Stomach (tissue), 9 donors: ENCODE data around the gene APCDD1L. TPM values are rescaled to one million over a fixed set of nuclear protein-coding genes. Genes with fewer than 3 reads are reported as not detected.

Experiments
- DNase-seq, 2 donors: peaks; one replicate each; pipeline versions ENCODE4 v3.0.0 to v3.0.0-alpha.2; 2013 to 2019
- H3K27ac ChIP-seq, 5 donors: fragments of 200-600 bp in 4 of 5; sonication (generic) in 4 of 5; one replicate each; pipeline ENCODE4 v1.5.1; 2013 to 2019; ENCODE audit warnings: mild to moderate bottlenecking in 1 of 5, moderate library complexity in 1 of 5
- H3K27me3 ChIP-seq, 3 donors: fragments of 200-600 bp; sonication (generic); one replicate each; pipeline ENCODE4 v1.5.1; 2017 to 2019; ENCODE audit warnings: mixed run types in 1 of 3
- H3K36me3 ChIP-seq, 4 donors: fragments of 200-600 bp; sonication (generic); 1 replicate in 3 of 4; 2 replicates in 1 of 4; pipeline ENCODE4 v1.5.1; 2016 to 2019
- H3K4me1 ChIP-seq, 4 donors: fragments of 200-600 bp; sonication (generic); one replicate each; pipeline ENCODE4 v1.5.1; 2016 to 2019
- H3K4me3 ChIP-seq, 4 donors: fragments of 200-600 bp; sonication (generic) in 3 of 4; one replicate each; pipeline ENCODE4 v1.5.1; 2016 to 2019; ENCODE audit warnings: mild to moderate bottlenecking in 1 of 4
- H3K9me3 ChIP-seq, 4 donors: fragments of 200-600 bp; sonication (generic); one replicate each; pipeline ENCODE4 v1.5.1; 2016 to 2019
- EP300 ChIP-seq: sonication (generic); formaldehyde crosslinking; IDR thresholded peaks from one replicate; pipeline ENCODE4 v1.6.1; 2017; ENCODE audit warnings: antibody characterized with exemption
- POLR2A ChIP-seq, 4 donors: fragments of 450-650 bp; IDR thresholded peaks; one replicate each; pipeline ENCODE4 v1.6.1; 2016; ENCODE audit warnings: antibody characterized with exemption in 4 of 4, control low read depth in 2 of 4, mild to moderate bottlenecking in 1 of 4, moderate library complexity in 1 of 4
- POLR2AphosphoS5 ChIP-seq, 3 donors: sonication (generic); formaldehyde crosslinking; IDR thresholded peaks; one replicate each; pipeline ENCODE4 v1.6.1; 2016; ENCODE audit warnings: antibody characterized with exemption in 3 of 3
- WGBS, 5 donors: extraction: QIAGEN DNeasy Blood & Tissue Kit in 3 of 5; methylation state at CpG; one replicate each; pipeline versions ENCODE4 v1.1.5 to v1.1.7; 2013 to 2018; 5-methylcytosine and 5-hydroxymethylcytosine counted together
- intact Hi-C: fragments of 100-400 bp; cut with DNase I; formaldehyde crosslinking; loops from one replicate; pipeline ENCODE4 v1.15.1; 2023; ENCODE audit warnings: low total_unique reads
- polyA plus RNA-seq, 3 donors: library from polyadenylated mRNA; stranded (reverse); fragments of 200-250 nt; gene quantifications; one replicate each; pipeline ENCODE4 v1.2.3, GENCODE V29; 2013
- total RNA-seq, 5 donors: library from RNA; depleted of rRNA; stranded (reverse); fragments of >200 nt; gene quantifications; one replicate each; pipeline versions ENCODE4 v1.1.0 to v1.2.3, GENCODE V29; 2014 to 2016
- TF ChIP-seq, protein P1 (sequence below), 7 experiments: fragments of 450-650 bp in 4 of 7; fragments of 200-600 bp in 3 of 7; sonication (generic) in 3 of 7; IDR thresholded peaks; one replicate each; pipeline ENCODE4 v1.5.1; 2016 to 2019; ENCODE audit warnings: antibody characterized with exemption in 7 of 7, control low read depth in 2 of 7, mild to moderate bottlenecking in 1 of 7
- donor health status: healthy with polysubstance abuse.
- donor health status: Bipolar disorder and iron deficiency.
- donor health status: healthy.

The APCDD1L gene
- total and polyA plus RNA-seq, 8 donors = 0.12 to 2.0 (median 0.85) TPM; not detected in 4

GRCh38 chr20:58546756-58547622 is 31.8 kb upstream of the APCDD1L start:
- Histone ChIP-seq H3K4me3 (no peak overlapping the region), H3K4me1 (no peaks in the 10 kb centered on the region), H3K27me3 (peaks cover 0 to 47% (median 8%) of the 10 kb centered on the region in 3 donors), H3K27ac (no peak overlapping the region), H3K36me3 (no peaks in the 10 kb centered on the region), H3K9me3 (no peaks in the 10 kb centered on the region)
- no peak for TF ChIP-seq POLR2AphosphoS5 (IDR thresholded peaks at IDR 0.05)
- TF ChIP-seq, protein P1, sequence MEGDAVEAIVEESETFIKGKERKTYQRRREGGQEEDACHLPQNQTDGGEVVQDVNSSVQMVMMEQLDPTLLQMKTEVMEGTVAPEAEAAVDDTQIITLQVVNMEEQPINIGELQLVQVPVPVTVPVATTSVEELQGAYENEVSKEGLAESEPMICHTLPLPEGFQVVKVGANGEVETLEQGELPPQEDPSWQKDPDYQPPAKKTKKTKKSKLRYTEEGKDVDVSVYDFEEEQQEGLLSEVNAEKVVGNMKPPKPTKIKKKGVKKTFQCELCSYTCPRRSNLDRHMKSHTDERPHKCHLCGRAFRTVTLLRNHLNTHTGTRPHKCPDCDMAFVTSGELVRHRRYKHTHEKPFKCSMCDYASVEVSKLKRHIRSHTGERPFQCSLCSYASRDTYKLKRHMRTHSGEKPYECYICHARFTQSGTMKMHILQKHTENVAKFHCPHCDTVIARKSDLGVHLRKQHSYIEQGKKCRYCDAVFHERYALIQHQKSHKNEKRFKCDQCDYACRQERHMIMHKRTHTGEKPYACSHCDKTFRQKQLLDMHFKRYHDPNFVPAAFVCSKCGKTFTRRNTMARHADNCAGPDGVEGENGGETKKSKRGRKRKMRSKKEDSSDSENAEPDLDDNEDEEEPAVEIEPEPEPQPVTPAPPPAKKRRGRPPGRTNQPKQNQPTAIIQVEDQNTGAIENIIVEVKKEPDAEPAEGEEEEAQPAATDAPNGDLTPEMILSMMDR (IDR thresholded peaks at IDR 0.05) = no peak
- no peak for TF ChIP-seq POLR2A (IDR thresholded peaks at IDR 0.05)
- no peak for TF ChIP-seq EP300
- intact Hi-C loops = no loop called here
- DNase-seq = peak in 1 of 2 donors; percentile 13
- WGBS, 5 donors = 27 to 41% (median 34%) methylated on average over 16 to 19 of the region's 19 CpGs

- intact Hi-C loops = no loop called here
These were observed 31.2 kb upstream of the APCDD1L start for GRCh38 chr20:58546416-58546711.

DNA sequence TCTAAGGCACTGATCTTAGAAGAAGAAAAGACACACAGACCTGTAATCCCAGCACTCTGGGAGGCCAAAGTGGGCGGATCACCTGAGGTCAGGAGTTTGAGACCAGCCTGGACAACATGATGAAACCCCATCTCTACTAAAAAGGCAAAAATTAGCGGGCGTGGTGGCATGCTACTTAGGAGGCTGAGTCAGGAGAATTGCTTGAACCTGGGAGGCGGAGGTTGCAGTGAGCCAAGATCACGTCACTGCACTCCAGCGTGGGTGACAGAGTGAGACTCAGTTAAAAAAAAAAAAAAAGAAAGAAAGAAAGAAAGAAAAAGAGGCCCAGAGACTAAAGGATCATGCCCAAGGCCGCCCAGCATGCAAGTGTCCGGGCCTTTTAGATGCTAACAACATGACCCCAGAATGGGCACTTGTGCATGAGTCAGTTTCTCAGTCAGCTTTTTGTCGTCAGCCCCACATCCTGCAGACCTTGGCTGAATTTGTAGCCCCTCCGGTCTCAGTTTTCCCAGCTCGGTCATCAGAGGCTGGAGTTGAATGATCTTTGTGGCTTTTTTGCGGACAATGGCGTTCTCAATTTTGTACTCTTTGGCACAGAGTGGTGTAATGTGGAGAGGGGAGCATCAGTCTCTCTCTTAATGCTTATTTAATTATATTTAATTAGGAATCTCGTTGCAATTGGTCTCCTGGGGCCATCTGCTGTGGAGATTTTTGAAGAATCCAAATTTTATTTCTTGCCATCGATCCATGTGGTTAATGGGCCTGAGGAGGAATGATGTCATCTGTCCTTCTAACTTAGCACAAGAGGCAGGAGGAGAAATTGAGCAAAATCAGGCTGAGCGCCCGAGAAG is 30.6 kb upstream of the APCDD1L start:
- intact Hi-C loops = no loop called here
- Histone ChIP-seq H3K27me3 (peaks cover 0 to 46% (median 12%) of the 10 kb centered on the region in 3 donors), H3K4me3 (no peak overlapping the region), H3K36me3 (no peaks in the 10 kb centered on the region), H3K27ac (no peak overlapping the region), H3K9me3 (no peaks in the 10 kb centered on the region), H3K4me1 (no peaks in the 10 kb centered on the region)
- peak in 1 of 2 donors; percentile 18 for DNase-seq
- TF ChIP-seq POLR2AphosphoS5 (IDR thresholded peaks at IDR 0.05) = no peak
- TF ChIP-seq, protein P1 (IDR thresholded peaks at IDR 0.05) = no peak
- TF ChIP-seq EP300 = no peak
- TF ChIP-seq POLR2A (IDR thresholded peaks at IDR 0.05) = no peak
- 81 to 89% (median 85%) methylated on average over 17 of the region's 17 CpGs for WGBS, 5 donors

More at GRCh38 chr20:58546416-58546711, 31.2 kb upstream of the APCDD1L start:
- peaks cover 0 to 41% (median 8%) of the 10 kb centered on the region in 3 donors for H3K27me3 ChIP-seq
- DNase-seq = no peak
- no peak overlapping the region for H3K4me3 ChIP-seq
- H3K9me3 ChIP-seq = no peaks in the 10 kb centered on the region
- no peaks in the 10 kb centered on the region for H3K36me3 ChIP-seq
- no peaks in the 10 kb centered on the region for H3K4me1 ChIP-seq
- H3K27ac ChIP-seq = no peak overlapping the region
- WGBS, 5 donors = 74 to 90% (median 84%) methylated on average over 5 of the region's 5 CpGs
- no peak for TF ChIP-seq POLR2A (IDR thresholded peaks at IDR 0.05)
- no peak for TF ChIP-seq EP300
- TF ChIP-seq, protein P1 (IDR thresholded peaks at IDR 0.05) = no peak
- TF ChIP-seq POLR2AphosphoS5 (IDR thresholded peaks at IDR 0.05) = no peak

GRCh38 chr20:58544891-58545290 is 29.7 kb upstream of the APCDD1L start:
- Histone ChIP-seq H3K27me3 (peaks cover 0 to 46% (median 14%) of the 10 kb centered on the region in 3 donors), H3K4me1 (no peaks in the 10 kb centered on the region), H3K9me3 (no peaks in the 10 kb centered on the region), H3K27ac (no peak overlapping the region), H3K4me3 (no peak overlapping the region), H3K36me3 (no peaks in the 10 kb centered on the region)
- peak in 1 of 2 donors; percentile 7 for DNase-seq
- TF ChIP-seq EP300 (no peak), POLR2A (IDR thresholded peaks at IDR 0.05) (no peak), POLR2AphosphoS5 (IDR thresholded peaks at IDR 0.05) (no peak)
- TF ChIP-seq, protein P1 (IDR thresholded peaks at IDR 0.05) = no peak
- WGBS, 5 donors = 89 to 97% (median 96%) methylated on average over 4 of the region's 4 CpGs
- intact Hi-C loops = no loop called here
